ENCODE data around the gene SHLD1.

The SHLD1 gene

DNA sequence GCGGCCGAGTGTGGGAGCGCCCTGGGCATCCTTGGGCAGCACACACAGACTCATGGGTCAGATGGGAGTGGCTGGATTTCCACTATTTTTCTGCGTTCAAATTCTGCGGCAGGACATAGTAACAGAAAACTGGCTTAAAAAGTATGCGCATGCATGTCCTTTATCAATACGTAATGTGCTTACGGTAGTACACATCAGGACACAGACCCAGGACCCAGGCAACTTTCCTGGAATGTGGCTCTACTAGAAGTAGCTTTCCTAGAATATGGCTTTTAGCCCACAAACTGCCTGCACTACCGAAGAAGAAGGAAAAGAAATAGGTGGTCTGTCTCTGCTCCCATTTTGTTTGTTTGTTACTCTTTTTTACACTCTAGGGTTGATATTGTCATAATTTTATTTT lies 43.4 kb upstream of the SHLD1 start:
- no peaks in the 10 kb centered on the region for H3K9me2 ChIP-seq (replicated peaks; ENCODE audit: insufficient read depth, low read length)
- no peaks in the 10 kb centered on the region for H3K9me3 ChIP-seq (replicated peaks; ENCODE audit: insufficient read depth, low read length)
- no peaks in the 10 kb centered on the region for H3K79me2 ChIP-seq (ENCODE audit: low read length)
- H3K36me3 ChIP-seq (replicated peaks; ENCODE audit: insufficient read depth, low read length): no peaks in the 10 kb centered on the region
- H3K27ac ChIP-seq (ENCODE audit: low read length): no peak overlapping the region
- DNase-seq: no peak
- TF ChIP-seq, protein P1, sequence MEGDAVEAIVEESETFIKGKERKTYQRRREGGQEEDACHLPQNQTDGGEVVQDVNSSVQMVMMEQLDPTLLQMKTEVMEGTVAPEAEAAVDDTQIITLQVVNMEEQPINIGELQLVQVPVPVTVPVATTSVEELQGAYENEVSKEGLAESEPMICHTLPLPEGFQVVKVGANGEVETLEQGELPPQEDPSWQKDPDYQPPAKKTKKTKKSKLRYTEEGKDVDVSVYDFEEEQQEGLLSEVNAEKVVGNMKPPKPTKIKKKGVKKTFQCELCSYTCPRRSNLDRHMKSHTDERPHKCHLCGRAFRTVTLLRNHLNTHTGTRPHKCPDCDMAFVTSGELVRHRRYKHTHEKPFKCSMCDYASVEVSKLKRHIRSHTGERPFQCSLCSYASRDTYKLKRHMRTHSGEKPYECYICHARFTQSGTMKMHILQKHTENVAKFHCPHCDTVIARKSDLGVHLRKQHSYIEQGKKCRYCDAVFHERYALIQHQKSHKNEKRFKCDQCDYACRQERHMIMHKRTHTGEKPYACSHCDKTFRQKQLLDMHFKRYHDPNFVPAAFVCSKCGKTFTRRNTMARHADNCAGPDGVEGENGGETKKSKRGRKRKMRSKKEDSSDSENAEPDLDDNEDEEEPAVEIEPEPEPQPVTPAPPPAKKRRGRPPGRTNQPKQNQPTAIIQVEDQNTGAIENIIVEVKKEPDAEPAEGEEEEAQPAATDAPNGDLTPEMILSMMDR (IDR thresholded peaks at IDR 0.05; ENCODE audit: low read length): no peak
- TF ChIP-seq EZH2phosphoT487 (IDR thresholded peaks at IDR 0.05; ENCODE audit: low read length) (no peak), EZH2 (optimal IDR thresholded peaks at IDR 0.05; ENCODE audit: low read depth, low read length) (no peak)
- no peak overlapping the region for H2AFZ ChIP-seq (ENCODE audit: low read length)
- H3F3A ChIP-seq (ENCODE audit: insufficient read depth, low read length): no peaks in the 10 kb centered on the region
- H3K27me3 ChIP-seq (replicated peaks; ENCODE audit: insufficient read depth, low read length): no peaks in the 10 kb centered on the region
- no peak overlapping the region for H3K4me2 ChIP-seq (ENCODE audit: low read depth, low read length)
- no peak overlapping the region for H3K9ac ChIP-seq (ENCODE audit: low read length)
- H3K4me3 ChIP-seq (ENCODE audit: low read length): no peak overlapping the region
- H3K4me1 ChIP-seq (ENCODE audit: low read length): no peaks in the 10 kb centered on the region
- H4K20me1 ChIP-seq (ENCODE audit: insufficient read depth, low read length): no peaks in the 10 kb centered on the region

DNA sequence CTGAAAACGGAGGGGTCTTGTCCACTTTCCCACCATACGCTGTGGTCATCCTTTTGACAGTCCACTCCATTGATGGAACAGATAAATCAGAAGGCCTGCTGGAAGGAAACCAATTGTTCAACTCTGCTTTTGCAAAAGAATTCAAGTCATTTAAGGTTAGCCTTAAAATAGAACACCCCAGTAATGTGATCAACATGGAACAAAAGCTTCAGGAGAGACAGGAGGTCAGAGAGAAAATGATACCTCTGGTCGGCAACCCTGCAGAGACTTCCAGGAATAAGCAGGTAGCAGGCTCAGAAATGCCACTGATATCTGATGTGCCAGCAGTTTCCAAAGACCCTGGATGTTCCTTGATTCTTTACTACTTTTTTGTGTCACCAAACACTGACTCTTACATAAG lies 39.6 kb upstream of the SHLD1 start:
- Histone ChIP-seq H3K9me2 (replicated peaks; ENCODE audit: insufficient read depth, low read length) (no peaks in the 10 kb centered on the region), H3K9me3 (replicated peaks; ENCODE audit: insufficient read depth, low read length) (no peaks in the 10 kb centered on the region), H3K4me2 (ENCODE audit: low read depth, low read length) (no peak overlapping the region), H3K79me2 (ENCODE audit: low read length) (no peaks in the 10 kb centered on the region), H3K4me3 (ENCODE audit: low read length) (no peak overlapping the region), H3K36me3 (replicated peaks; ENCODE audit: insufficient read depth, low read length) (no peaks in the 10 kb centered on the region), H3F3A (ENCODE audit: insufficient read depth, low read length) (no peaks in the 10 kb centered on the region), H3K27me3 (replicated peaks; ENCODE audit: insufficient read depth, low read length) (no peaks in the 10 kb centered on the region), H3K9ac (ENCODE audit: low read length) (no peak overlapping the region), H3K27ac (ENCODE audit: low read length) (no peak overlapping the region), H3K4me1 (ENCODE audit: low read length) (no peaks in the 10 kb centered on the region), H2AFZ (ENCODE audit: low read length) (no peak overlapping the region), H4K20me1 (ENCODE audit: insufficient read depth, low read length) (no peaks in the 10 kb centered on the region)
- DNase-seq: no peak
- TF ChIP-seq EZH2phosphoT487 (IDR thresholded peaks at IDR 0.05; ENCODE audit: low read length) (no peak), EZH2 (optimal IDR thresholded peaks at IDR 0.05; ENCODE audit: low read depth, low read length) (no peak)
- TF ChIP-seq, protein P1 (IDR thresholded peaks at IDR 0.05; ENCODE audit: low read length): no peak

DNA sequence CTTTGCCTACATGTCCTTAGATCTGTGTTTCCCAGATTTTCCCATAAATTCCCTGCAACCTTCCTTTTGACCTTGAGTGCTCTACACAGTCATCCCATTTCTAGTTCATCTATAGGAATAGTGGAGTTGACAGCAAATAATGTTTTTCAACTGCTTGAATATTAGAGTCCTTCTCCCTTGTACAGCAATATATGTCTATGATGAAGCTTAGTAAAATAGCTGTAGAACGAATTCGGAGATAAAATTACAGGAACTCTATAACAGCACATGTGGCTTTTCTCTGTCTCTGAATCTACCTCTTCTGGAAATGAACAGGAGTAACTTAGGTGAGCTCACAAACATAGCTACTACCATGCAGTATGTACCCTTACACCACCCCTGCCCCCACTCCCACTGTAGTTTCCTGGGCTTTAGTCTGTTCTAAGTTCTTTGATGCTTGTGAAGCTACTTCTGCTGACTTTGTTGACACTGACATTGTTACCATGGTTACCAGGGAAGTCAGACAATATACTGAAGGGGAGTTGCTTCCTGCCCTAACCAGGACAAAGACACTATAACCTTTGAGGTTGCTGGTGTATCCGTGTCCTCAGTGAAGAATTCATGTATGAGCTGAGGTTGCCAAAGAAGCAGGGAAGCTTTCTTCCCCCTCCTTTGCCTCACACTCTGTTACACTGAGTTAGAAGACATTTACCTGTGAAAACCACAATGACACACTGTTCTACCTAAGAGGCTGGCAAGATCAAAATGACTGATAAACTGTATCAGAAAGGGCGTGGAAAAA lies 35.8 kb upstream of the SHLD1 start:
- TF ChIP-seq, protein P1 (IDR thresholded peaks at IDR 0.05; ENCODE audit: low read length): no peak
- TF ChIP-seq EZH2 (optimal IDR thresholded peaks at IDR 0.05; ENCODE audit: low read depth, low read length) (no peak), EZH2phosphoT487 (IDR thresholded peaks at IDR 0.05; ENCODE audit: low read length) (no peak)

More for the DNA sequence above, 35.8 kb upstream of the SHLD1 start:
- peak; percentile 63 for DNase-seq
- no peak overlapping the region for H3K4me3 ChIP-seq (ENCODE audit: low read length)
- no peaks in the 10 kb centered on the region for H3F3A ChIP-seq (ENCODE audit: insufficient read depth, low read length)
- no peaks in the 10 kb centered on the region for H3K36me3 ChIP-seq (replicated peaks; ENCODE audit: insufficient read depth, low read length)
- H3K27ac ChIP-seq (ENCODE audit: low read length): no peak overlapping the region
- no peaks in the 10 kb centered on the region for H3K4me1 ChIP-seq (ENCODE audit: low read length)
- H3K27me3 ChIP-seq (replicated peaks; ENCODE audit: insufficient read depth, low read length): no peaks in the 10 kb centered on the region
- no peak overlapping the region for H3K4me2 ChIP-seq (ENCODE audit: low read depth, low read length)
- H3K9ac ChIP-seq (ENCODE audit: low read length): no peak overlapping the region
- H3K79me2 ChIP-seq (ENCODE audit: low read length): no peaks in the 10 kb centered on the region
- H2AFZ ChIP-seq (ENCODE audit: low read length): no peak overlapping the region
- H3K9me2 ChIP-seq (replicated peaks; ENCODE audit: insufficient read depth, low read length): no peaks in the 10 kb centered on the region
- no peaks in the 10 kb centered on the region for H3K9me3 ChIP-seq (replicated peaks; ENCODE audit: insufficient read depth, low read length)
- no peaks in the 10 kb centered on the region for H4K20me1 ChIP-seq (ENCODE audit: insufficient read depth, low read length)

All from MM.1S (cell line).